Loucy (cell line): ENCODE data around the gene RIN3.

Experiments used
- CTCF ChIP-seq: fragments of 200-600 bp; sonication (generic); conservative IDR thresholded peaks from 2 replicates; pipeline ENCODE4 v1.5.1; 2014; ENCODE audit warnings: mild to moderate bottlenecking, antibody characterized with exemption, low read length
- EZH2phosphoT487 ChIP-seq: fragments of 200-600 bp; IDR thresholded peaks from 2 replicates; pipeline ENCODE4 v1.6.1; 2018; ENCODE audit warnings: antibody characterized with exemption, mild to moderate bottlenecking, moderate library complexity, borderline replicate concordance

DNA sequence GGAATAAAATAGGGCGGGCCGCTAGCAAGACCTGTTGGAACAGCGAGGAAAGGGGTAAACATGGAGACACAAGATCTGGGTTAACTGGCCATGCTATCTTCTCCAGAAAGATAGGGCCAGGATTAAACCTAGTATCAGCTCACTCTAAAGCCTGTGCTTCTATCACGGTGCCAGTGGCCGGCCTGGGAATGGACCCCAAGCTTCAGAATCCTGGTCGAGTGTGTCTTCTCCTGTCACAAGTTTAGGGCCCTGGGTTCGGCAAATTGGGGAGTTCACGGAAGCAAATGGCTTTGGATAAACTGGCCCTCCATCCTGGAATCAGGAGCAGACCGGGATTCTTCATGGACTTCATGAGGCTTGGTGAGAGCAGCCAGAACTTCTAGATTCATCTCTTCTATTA lies 152.7 kb downstream of the RIN3 start:
- TF ChIP-seq CTCF, result no peak
- no peak for TF ChIP-seq EZH2phosphoT487
